ENCODE data around the gene WDR18. TPM values are rescaled to one million over a fixed set of nuclear protein-coding genes. Genes with fewer than 3 reads are reported as not detected.

The WDR18 gene
- total and polyA plus RNA-seq, 2 experiments from 2014 or later: 155 to 157 TPM

- Histone ChIP-seq H4K20me1 (replicated peaks; ENCODE audit: insufficient read depth) (peaks cover 2% of the 10 kb centered on the region; the same call in 1 of the 2 replicates), H3K27me3 (ENCODE audit: insufficient read depth) (peaks cover 9% of the 10 kb centered on the region), H3F3A (replicated peaks; ENCODE audit: low read depth) (peaks cover 25% of the 10 kb centered on the region), H3K4me1 (ENCODE audit: insufficient read depth) (no peaks in the 10 kb centered on the region), H3K9me2 (ENCODE audit: insufficient read depth) (no peaks in the 10 kb centered on the region), H3K79me2 (replicated peaks; ENCODE audit: insufficient read depth) (no peaks in the 10 kb centered on the region), H3K4me2 (no peak overlapping the region), H2AFZ (no peak overlapping the region), H3K4me3 (no peak overlapping the region), H3K36me3 (ENCODE audit: insufficient read depth) (no peaks in the 10 kb centered on the region; the same call in 1 of the 2 replicates), H3K27ac (ENCODE audit: low read depth) (no peak overlapping the region)
- peaks cover 25% of the 10 kb centered on the region for H3K27me3 Mint-ChIP-seq (ENCODE audit: insufficient read depth, low read depth, poor library complexity)
- H3K4me1 Mint-ChIP-seq: peaks cover 3% of the 10 kb centered on the region; the same call in 1 of the 3 replicates
- ATAC-seq (no peak), DNase-seq (ENCODE audit: low spot score) (no peak)
- no peak for TF ChIP-seq NANOG (IDR thresholded peaks at IDR 0.05; ENCODE audit: borderline replicate concordance)
- peaks cover 23% of the 10 kb centered on the region for H3K36me3 Mint-ChIP-seq (ENCODE audit: low read depth)
- H3K9me3 Mint-ChIP-seq: no peaks in the 10 kb centered on the region
- H3K4me3 Mint-ChIP-seq: no peak overlapping the region; the same call in 2 of the 3 replicates
- H3K27ac Mint-ChIP-seq: no peak overlapping the region
Measured at GRCh38 chr19:992670-993055, 8.5 kb downstream of the WDR18 start.

DNA sequence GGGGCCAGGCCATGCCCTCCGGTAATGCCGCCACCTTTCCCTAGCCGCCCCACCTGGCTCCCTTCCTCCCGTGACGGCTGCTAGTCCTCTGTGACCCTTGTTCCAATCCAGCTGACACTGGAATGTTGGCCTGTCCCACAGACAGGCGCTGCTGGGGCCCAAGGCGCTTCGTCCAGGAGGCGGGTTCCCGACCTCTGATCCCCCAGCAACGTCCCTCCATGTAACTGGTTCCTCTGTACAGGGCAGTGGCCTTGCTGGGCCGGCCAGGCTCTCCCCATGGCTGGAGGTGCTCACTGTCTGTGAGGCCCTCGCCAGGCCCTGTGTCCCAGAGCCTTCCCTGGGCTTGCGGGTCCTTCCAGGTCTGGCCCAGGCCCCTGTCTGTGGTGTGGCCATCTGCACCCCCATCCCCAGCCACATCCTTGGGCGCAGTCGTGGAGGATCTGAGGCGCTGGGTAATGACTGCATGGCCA is 9.3 kb downstream of the WDR18 start:
- DNase-seq (ENCODE audit: low spot score): no peak
- Mint-ChIP-seq H3K4me1 (peaks cover 3% of the 10 kb centered on the region; the same call in 1 of the 3 replicates), H3K27ac (no peak overlapping the region)

More for the DNA sequence above, 9.3 kb downstream of the WDR18 start:
- Histone ChIP-seq H3K4me3 (no peak overlapping the region), H3K27ac (ENCODE audit: low read depth) (no peak overlapping the region), H4K20me1 (replicated peaks; ENCODE audit: insufficient read depth) (peaks cover 2% of the 10 kb centered on the region; the same call in 1 of the 2 replicates), H2AFZ (no peak overlapping the region), H3K36me3 (ENCODE audit: insufficient read depth) (no peaks in the 10 kb centered on the region; the same call in 1 of the 2 replicates), H3K27me3 (ENCODE audit: insufficient read depth) (peaks cover 16% of the 10 kb centered on the region), H3K9me2 (ENCODE audit: insufficient read depth) (no peaks in the 10 kb centered on the region), H3F3A (replicated peaks; ENCODE audit: low read depth) (peaks cover 26% of the 10 kb centered on the region), H3K79me2 (replicated peaks; ENCODE audit: insufficient read depth) (no peaks in the 10 kb centered on the region), H3K4me1 (ENCODE audit: insufficient read depth) (no peaks in the 10 kb centered on the region), H3K4me2 (no peak overlapping the region)
- Mint-ChIP-seq H3K27me3 (ENCODE audit: insufficient read depth, low read depth, poor library complexity) (peaks cover 31% of the 10 kb centered on the region), H3K36me3 (ENCODE audit: low read depth) (peaks cover 18% of the 10 kb centered on the region), H3K9me3 (no peaks in the 10 kb centered on the region), H3K4me3 (no peak overlapping the region)
- no peak for TF ChIP-seq REST (IDR thresholded peaks at IDR 0.05; ENCODE audit: unreplicated experiment)
- TF ChIP-seq POLR2AphosphoS5 (IDR thresholded peaks at IDR 0.05; ENCODE audit: low read depth): no peak
- TF ChIP-seq, protein P1, sequence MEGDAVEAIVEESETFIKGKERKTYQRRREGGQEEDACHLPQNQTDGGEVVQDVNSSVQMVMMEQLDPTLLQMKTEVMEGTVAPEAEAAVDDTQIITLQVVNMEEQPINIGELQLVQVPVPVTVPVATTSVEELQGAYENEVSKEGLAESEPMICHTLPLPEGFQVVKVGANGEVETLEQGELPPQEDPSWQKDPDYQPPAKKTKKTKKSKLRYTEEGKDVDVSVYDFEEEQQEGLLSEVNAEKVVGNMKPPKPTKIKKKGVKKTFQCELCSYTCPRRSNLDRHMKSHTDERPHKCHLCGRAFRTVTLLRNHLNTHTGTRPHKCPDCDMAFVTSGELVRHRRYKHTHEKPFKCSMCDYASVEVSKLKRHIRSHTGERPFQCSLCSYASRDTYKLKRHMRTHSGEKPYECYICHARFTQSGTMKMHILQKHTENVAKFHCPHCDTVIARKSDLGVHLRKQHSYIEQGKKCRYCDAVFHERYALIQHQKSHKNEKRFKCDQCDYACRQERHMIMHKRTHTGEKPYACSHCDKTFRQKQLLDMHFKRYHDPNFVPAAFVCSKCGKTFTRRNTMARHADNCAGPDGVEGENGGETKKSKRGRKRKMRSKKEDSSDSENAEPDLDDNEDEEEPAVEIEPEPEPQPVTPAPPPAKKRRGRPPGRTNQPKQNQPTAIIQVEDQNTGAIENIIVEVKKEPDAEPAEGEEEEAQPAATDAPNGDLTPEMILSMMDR (conservative IDR thresholded peaks at IDR 0.05; ENCODE audit: low read depth in 2 of 2): no peak
- TF ChIP-seq STAT1 (IDR thresholded peaks at IDR 0.05; ENCODE audit: unreplicated experiment): no peak
- no peak for TF ChIP-seq ZNF331 (CRISPR knock-in tag; IDR thresholded peaks at IDR 0.05; ENCODE audit: low read depth)
- no peak for TF ChIP-seq JUNB (IDR thresholded peaks at IDR 0.05; ENCODE audit: unreplicated experiment)
- TF ChIP-seq CREB1 (CRISPR knock-in tag; IDR thresholded peaks at IDR 0.05; ENCODE audit: low read depth): no peak
- TF ChIP-seq EZH2phosphoT487 (IDR thresholded peaks at IDR 0.05; ENCODE audit: unreplicated experiment): no peak
- no peak for TF ChIP-seq ZNF114 (CRISPR knock-in tag; IDR thresholded peaks at IDR 0.05)
- no peak for TF ChIP-seq EZH2 (IDR thresholded peaks at IDR 0.05; ENCODE audit: low read depth, unreplicated experiment)
- no peak for TF ChIP-seq ETS1 (IDR thresholded peaks at IDR 0.05)
- no peak for ATAC-seq
